Measurements from ENCODE around the gene PCSK6. TPM values are rescaled to one million over a fixed set of nuclear protein-coding genes. Genes with fewer than 3 reads are reported as not detected.
A peak's percentile ranks its signal among the peaks of the same experiment; 100 is the strongest.

PCSK6 gene
- total RNA-seq, 3 donors from 2014 or later, result 7.2 to 19.7 (median 18.0) TPM

DNA sequence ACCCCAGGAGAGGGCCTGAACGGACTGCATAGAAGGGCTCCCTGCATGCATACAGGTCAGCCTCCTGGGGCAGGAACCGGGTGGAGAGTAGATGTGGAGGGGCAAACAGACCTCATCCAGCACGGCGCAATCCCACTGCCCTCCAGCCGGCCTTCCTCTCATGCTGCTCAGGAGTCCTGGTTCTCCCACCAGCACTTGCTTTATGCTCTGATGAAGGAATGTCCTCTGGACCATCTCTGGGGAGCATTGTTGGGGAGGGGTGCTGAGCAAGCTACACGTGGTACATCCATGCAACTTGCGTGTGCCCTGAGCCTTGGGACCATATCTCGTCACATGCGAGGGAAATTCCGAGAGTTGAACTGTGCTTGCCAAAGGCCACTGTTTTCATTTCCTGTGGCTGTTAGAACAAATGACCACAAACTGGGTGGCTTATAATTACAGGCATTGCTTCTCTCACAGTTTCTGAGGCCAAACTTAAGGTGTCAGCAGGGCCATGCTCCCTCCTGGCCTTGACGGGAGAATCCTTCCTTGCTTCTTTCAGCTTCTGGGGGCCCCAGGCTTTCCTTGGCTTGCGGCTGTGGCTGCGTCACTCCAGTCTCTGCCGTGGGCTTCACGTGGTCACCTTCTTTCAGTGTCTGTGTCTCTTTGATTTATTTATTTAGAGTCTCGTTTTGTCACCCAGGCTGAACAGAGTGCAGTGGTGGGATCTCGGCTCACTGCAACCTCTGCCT, 224.4 kb downstream of the PCSK6 start:
- Histone ChIP-seq H3K4me3 (no peak overlapping the region), H3K9me3 (no peaks in the 10 kb centered on the region), H3K4me1 (peaks cover 5 to 10% of the 10 kb centered on the region in 2 donors), H3K27me3 (no peaks in the 10 kb centered on the region), H3K27ac (peak overlapping the region; percentile 78 to 85), H3K36me3 (no peaks in the 10 kb centered on the region)
- TF ChIP-seq POLR2AphosphoS5 (IDR thresholded peaks at IDR 0.05) (no peak), POLR2A (IDR thresholded peaks at IDR 0.05) (no peak)
- TF ChIP-seq, protein P1, sequence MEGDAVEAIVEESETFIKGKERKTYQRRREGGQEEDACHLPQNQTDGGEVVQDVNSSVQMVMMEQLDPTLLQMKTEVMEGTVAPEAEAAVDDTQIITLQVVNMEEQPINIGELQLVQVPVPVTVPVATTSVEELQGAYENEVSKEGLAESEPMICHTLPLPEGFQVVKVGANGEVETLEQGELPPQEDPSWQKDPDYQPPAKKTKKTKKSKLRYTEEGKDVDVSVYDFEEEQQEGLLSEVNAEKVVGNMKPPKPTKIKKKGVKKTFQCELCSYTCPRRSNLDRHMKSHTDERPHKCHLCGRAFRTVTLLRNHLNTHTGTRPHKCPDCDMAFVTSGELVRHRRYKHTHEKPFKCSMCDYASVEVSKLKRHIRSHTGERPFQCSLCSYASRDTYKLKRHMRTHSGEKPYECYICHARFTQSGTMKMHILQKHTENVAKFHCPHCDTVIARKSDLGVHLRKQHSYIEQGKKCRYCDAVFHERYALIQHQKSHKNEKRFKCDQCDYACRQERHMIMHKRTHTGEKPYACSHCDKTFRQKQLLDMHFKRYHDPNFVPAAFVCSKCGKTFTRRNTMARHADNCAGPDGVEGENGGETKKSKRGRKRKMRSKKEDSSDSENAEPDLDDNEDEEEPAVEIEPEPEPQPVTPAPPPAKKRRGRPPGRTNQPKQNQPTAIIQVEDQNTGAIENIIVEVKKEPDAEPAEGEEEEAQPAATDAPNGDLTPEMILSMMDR (IDR thresholded peaks at IDR 0.05), result no peak
- no peak for DNase-seq (ENCODE audit: low spot score in 2 of 2)
- intact Hi-C loops (cut with DNase I; ENCODE audit: low total_unique reads), result no loop called here

DNA sequence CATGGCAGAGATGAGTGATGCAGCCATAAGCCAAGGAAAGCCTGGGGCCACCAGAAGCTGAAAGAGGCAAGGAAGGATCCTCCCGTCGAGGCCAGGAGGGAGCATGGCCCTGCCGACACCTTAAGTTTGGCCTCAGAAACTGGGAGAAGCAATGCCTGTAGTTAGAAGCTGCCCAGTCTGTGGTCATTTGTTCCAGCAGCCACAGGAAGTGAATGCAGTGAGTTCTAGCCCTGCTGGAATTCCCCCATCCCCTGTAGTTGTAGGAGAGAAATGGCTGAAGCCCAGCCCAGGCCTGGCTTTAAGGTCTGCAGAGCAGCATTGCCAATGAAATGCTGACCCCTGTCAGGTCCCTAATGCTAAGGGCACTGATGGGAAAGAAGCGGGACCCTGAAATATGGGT, 225.5 kb downstream of the PCSK6 start:
- H3K27me3 ChIP-seq, result no peaks in the 10 kb centered on the region
- peak overlapping the region in 1 of 2 donors; percentile 27 for H3K27ac ChIP-seq
- DNase-seq (ENCODE audit: low spot score in 2 of 2), result no peak
- H3K9me3 ChIP-seq, result no peaks in the 10 kb centered on the region
- no peaks in the 10 kb centered on the region for H3K36me3 ChIP-seq
- H3K4me3 ChIP-seq, result no peak overlapping the region
- H3K4me1 ChIP-seq, result peaks cover 5 to 10% of the 10 kb centered on the region in 2 donors
- TF ChIP-seq POLR2AphosphoS5 (IDR thresholded peaks at IDR 0.05) (no peak), POLR2A (IDR thresholded peaks at IDR 0.05) (no peak)
- intact Hi-C loops (cut with DNase I; ENCODE audit: low total_unique reads), result no loop called here

DNA sequence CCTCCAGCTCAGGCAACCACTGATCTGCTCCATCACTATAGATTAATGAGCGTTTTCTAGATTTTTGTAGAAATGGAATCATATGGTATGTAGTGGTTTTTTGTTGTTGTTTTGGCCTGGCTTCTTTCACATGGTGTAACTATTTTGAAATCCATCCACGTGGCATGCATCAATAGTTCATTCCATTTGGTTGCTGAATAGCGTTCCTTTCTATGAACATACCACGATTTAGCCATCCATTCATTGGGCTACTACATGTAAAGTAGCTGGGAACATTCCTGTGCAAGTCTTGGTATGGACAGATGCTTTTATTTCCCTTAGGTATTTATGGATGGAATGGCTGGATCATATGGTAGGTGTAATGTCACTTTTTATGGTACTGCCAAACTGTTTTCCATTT, 227.0 kb downstream of the PCSK6 start:
- H3K4me3 ChIP-seq, result no peak overlapping the region
- no peaks in the 10 kb centered on the region for H3K36me3 ChIP-seq
- no peak overlapping the region for H3K27ac ChIP-seq
- DNase-seq (ENCODE audit: low spot score in 2 of 2), result no peak
- H3K4me1 ChIP-seq, result peaks cover 5 to 7% of the 10 kb centered on the region in 2 donors
- intact Hi-C loops (cut with DNase I; ENCODE audit: low total_unique reads), result no loop called here
- H3K27me3 ChIP-seq, result no peaks in the 10 kb centered on the region
- no peaks in the 10 kb centered on the region for H3K9me3 ChIP-seq
- TF ChIP-seq POLR2AphosphoS5 (IDR thresholded peaks at IDR 0.05) (no peak), POLR2A (IDR thresholded peaks at IDR 0.05) (no peak)
- TF ChIP-seq, protein P1 (IDR thresholded peaks at IDR 0.05), result no peak

DNA sequence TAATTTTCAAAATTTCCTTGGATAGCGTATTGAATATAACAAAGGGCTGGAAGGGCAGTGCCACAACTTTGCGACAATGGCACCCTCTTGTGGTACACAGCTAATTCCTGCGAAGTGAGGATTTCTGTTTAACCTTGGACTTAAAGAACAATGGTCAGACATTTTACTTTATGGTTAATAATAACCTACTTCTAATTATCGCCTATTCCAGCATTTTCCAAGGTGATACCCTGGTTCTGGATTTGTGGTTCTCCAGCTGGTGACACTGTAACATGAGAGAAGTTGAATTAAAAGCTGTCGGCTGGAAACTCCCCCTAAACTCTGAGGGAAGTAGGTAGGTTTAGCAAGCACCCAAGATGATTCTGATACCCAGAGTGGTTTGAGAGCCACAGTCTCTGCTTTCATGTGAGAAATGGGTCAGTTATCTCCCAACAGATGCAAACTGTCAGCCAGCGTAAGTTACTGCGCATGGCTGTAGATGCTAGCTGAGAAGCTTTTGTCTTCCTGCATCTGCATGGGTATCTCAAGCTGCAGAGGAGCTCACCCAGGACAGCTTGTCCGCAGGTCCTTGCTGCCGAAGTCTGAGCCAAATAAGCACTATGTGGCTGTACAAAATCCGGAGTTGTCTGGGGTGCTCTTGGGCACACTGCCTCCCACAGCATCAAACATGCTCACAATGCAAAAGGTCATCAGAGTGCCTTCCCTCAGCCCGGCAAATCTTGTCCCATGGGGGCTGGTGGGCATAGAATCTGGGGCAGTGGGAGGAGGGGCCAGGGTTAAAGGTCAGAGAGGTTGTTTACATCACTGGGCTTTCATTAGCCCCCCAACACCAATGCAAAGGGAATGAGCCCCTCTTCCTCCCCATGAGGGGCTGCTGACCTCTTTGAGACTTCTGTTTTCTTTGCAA, 231.0 kb downstream of the PCSK6 start:
- Histone ChIP-seq H3K4me1 (no peaks in the 10 kb centered on the region), H3K27me3 (no peaks in the 10 kb centered on the region), H3K27ac (no peak overlapping the region), H3K9me3 (no peaks in the 10 kb centered on the region), H3K36me3 (no peaks in the 10 kb centered on the region), H3K4me3 (no peak overlapping the region)
- intact Hi-C loops (cut with DNase I; ENCODE audit: low total_unique reads), result loop anchor here (2.0 to 10.0 kb wide), 3 partner anchors 134 to 244 kb away; no protein-coding TSS in a partner anchor
- peak in 1 of 2 donors; percentile 62 for DNase-seq (ENCODE audit: low spot score in 2 of 2)
- TF ChIP-seq, protein P1 (IDR thresholded peaks at IDR 0.05), result peak; percentile 43 to 91 (median 89)
- no peak for TF ChIP-seq POLR2AphosphoS5 (IDR thresholded peaks at IDR 0.05)

DNA sequence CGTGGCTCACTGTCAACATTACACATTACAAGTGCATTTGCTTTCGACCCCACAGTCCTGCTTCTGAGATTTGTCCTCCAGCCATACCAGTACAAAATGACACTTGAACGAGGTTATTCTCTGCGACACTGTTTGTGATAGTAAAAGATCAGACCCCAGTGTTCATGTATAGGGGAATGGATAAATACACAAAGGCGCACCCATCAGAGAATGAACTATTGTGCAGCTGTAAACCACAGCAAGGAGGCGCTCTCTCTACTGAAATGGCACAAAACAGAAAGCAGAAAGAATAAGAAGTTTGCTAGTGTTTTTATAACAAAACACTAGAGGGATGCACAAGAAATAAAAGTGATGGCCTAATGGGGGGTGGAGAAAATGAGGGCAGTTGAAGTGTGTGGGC, 232.8 kb downstream of the PCSK6 start:
- Histone ChIP-seq H3K36me3 (no peaks in the 10 kb centered on the region), H3K27ac (no peak overlapping the region)
- intact Hi-C loops (cut with DNase I; ENCODE audit: low total_unique reads), result loop anchor here (10.0 kb wide), 2 partner anchors 132 to 242 kb away; no protein-coding TSS in a partner anchor

More for the DNA sequence above, 232.8 kb downstream of the PCSK6 start:
- Histone ChIP-seq H3K4me1 (no peaks in the 10 kb centered on the region), H3K9me3 (no peaks in the 10 kb centered on the region), H3K27me3 (no peaks in the 10 kb centered on the region), H3K4me3 (no peak overlapping the region)
- TF ChIP-seq POLR2A (IDR thresholded peaks at IDR 0.05) (no peak), POLR2AphosphoS5 (IDR thresholded peaks at IDR 0.05) (no peak)
- TF ChIP-seq, protein P1 (IDR thresholded peaks at IDR 0.05), result no peak
- no peak for DNase-seq (ENCODE audit: low spot score in 2 of 2)
